NAMALWA (cell line): ENCODE results near the gene CBX6.

Experiments used
- DNase-seq: peaks from one replicate; pipeline ENCODE4 v3.0.0-alpha.2; 2015; ENCODE audit warnings: low spot score

CBX6 gene

GRCh38 chr22:38873469-38874411, 1.7 kb upstream of the CBX6 start:
- DNase-seq: no peak

- no peak for DNase-seq
These were observed 824 bp upstream of the CBX6 start for GRCh38 chr22:38872831-38873248.

GRCh38 chr22:38871360-38872171, 450 bp downstream of the CBX6 start:
- peak; percentile 46 for DNase-seq

- no peak for DNase-seq
These were observed 1.1 kb downstream of the CBX6 start for GRCh38 chr22:38870791-38871359.

GRCh38 chr22:38870312-38870741, 1.7 kb downstream of the CBX6 start:
- DNase-seq: peak; percentile 92

GRCh38 chr22:38869663-38870062, 2.4 kb downstream of the CBX6 start:
- DNase-seq: no peak

GRCh38 chr22:38868886-38869381, 3.1 kb downstream of the CBX6 start:
- peak; percentile 81 for DNase-seq

- no peak for DNase-seq
These were observed 3.7 kb downstream of the CBX6 start for GRCh38 chr22:38868286-38868721.

GRCh38 chr22:38867471-38868285, 4.3 kb downstream of the CBX6 start:
- no peak for DNase-seq

- no peak for DNase-seq
These were observed 4.9 kb downstream of the CBX6 start for GRCh38 chr22:38867124-38867455.

- no peak for DNase-seq
These were observed 5.5 kb downstream of the CBX6 start for GRCh38 chr22:38866399-38867123.

GRCh38 chr22:38866024-38866398, 6.0 kb downstream of the CBX6 start:
- no peak for DNase-seq

GRCh38 chr22:38865201-38866023, 6.6 kb downstream of the CBX6 start:
- no peak for DNase-seq

- no peak for DNase-seq
These were observed 7.4 kb downstream of the CBX6 start for GRCh38 chr22:38864361-38865191.

GRCh38 chr22:38863531-38864131, 8.4 kb downstream of the CBX6 start:
- no peak for DNase-seq

GRCh38 chr22:38862375-38863329, 9.4 kb downstream of the CBX6 start:
- DNase-seq: no peak

GRCh38 chr22:38861927-38862326, 10.1 kb downstream of the CBX6 start:
- DNase-seq: no peak
